ENCODE measurements around the gene TTC7B.
"Not testable (repeated sequence)": the region's sequence is repeated elsewhere in the genome, so short reads cannot be mapped to it uniquely, and the experiment has no call there.

The TTC7B gene

GRCh38 chr14:90545382-90545781, 270.8 kb downstream of the TTC7B start:
- DNase-seq (ENCODE audit: low read depth in 2 of 2), result no peak

GRCh38 chr14:90544971-90545370, 271.3 kb downstream of the TTC7B start:
- DNase-seq (ENCODE audit: low read depth in 2 of 2), result no peak

- no peak for DNase-seq (ENCODE audit: low read depth in 2 of 2)
Measured at GRCh38 chr14:90544566-90544965, 271.7 kb downstream of the TTC7B start.

GRCh38 chr14:90543876-90544275, 272.4 kb downstream of the TTC7B start:
- no peak for DNase-seq (ENCODE audit: low read depth in 2 of 2)

- no peak for DNase-seq (ENCODE audit: low read depth in 2 of 2)
Measured at GRCh38 chr14:90541076-90541634, 275.1 kb downstream of the TTC7B start.

- DNase-seq (ENCODE audit: low read depth in 2 of 2), result no peak
Measured at GRCh38 chr14:90540437-90540836, 275.8 kb downstream of the TTC7B start.

GRCh38 chr14:90539996-90540395, 276.2 kb downstream of the TTC7B start:
- no peak for DNase-seq (ENCODE audit: low read depth in 2 of 2)

- no peak for DNase-seq (ENCODE audit: low read depth in 2 of 2)
Measured at GRCh38 chr14:90539496-90539775, 276.8 kb downstream of the TTC7B start.

- DNase-seq (ENCODE audit: low read depth in 2 of 2), result no peak
Measured at GRCh38 chr14:90538716-90539495, 277.3 kb downstream of the TTC7B start.

- DNase-seq (ENCODE audit: low read depth in 2 of 2), result no peak
Measured at GRCh38 chr14:90538095-90538494, 278.1 kb downstream of the TTC7B start.

- DNase-seq (ENCODE audit: low read depth in 2 of 2), result no peak
Measured at GRCh38 chr14:90536511-90537191, 279.6 kb downstream of the TTC7B start.

- DNase-seq (ENCODE audit: low read depth in 2 of 2), result no peak
Measured at GRCh38 chr14:90536092-90536491, 280.1 kb downstream of the TTC7B start.

GRCh38 chr14:90535556-90536090, 280.6 kb downstream of the TTC7B start:
- DNase-seq (ENCODE audit: low read depth in 2 of 2), result no peak

- DNase-seq (ENCODE audit: low read depth in 2 of 2), result no peak
Measured at GRCh38 chr14:90534838-90535555, 281.2 kb downstream of the TTC7B start.

GRCh38 chr14:90534091-90534837, 282.0 kb downstream of the TTC7B start:
- DNase-seq (ENCODE audit: low read depth in 2 of 2), result no peak

- no peak for DNase-seq (ENCODE audit: low read depth in 2 of 2)
Measured at GRCh38 chr14:90533591-90534021, 282.6 kb downstream of the TTC7B start.

- DNase-seq (ENCODE audit: low read depth in 2 of 2), result no peak
Measured at GRCh38 chr14:90532826-90533525, 283.3 kb downstream of the TTC7B start.

- DNase-seq (ENCODE audit: low read depth in 2 of 2), result no peak
Measured at GRCh38 chr14:90531497-90531896, 284.7 kb downstream of the TTC7B start.

GRCh38 chr14:90530523-90530922, 285.7 kb downstream of the TTC7B start:
- DNase-seq (ENCODE audit: low read depth in 2 of 2), result no peak

- DNase-seq (ENCODE audit: low read depth in 2 of 2), result no peak
Measured at GRCh38 chr14:90527978-90528377, 288.3 kb downstream of the TTC7B start.

GRCh38 chr14:90526536-90526935, 289.7 kb downstream of the TTC7B start:
- DNase-seq (ENCODE audit: low read depth in 2 of 2), result not testable (repeated sequence)

All from stimulated activated CD4-positive, alpha-beta T cell treated with anti-CD3 and anti-CD28 coated beads, Interleukin-12 subunit alpha, Interleukin-12 subunit beta, amount 100 ng/mL, for 24 hours (primary cell).